GM18951 (cell line): ENCODE data around the gene VSIG2.

Experiments used
- POLR2A ChIP-seq: IDR thresholded peaks from 4 replicates; pipeline ENCODE4 v1.6.1; 2011; ENCODE audit warnings: mild to moderate bottlenecking; ENCODE audit not compliant: insufficient read length, insufficient read depth; ENCODE audit errors: extremely low read depth
- in situ Hi-C: fragments of 300-500 bp; cut with MboI; formaldehyde crosslinking; loops from one replicate; pipeline ENCODE4 v1.12.0; 2022; ENCODE audit warnings: low sequenced_read_pairs, mixed read lengths, inconsistent platforms; ENCODE audit not compliant: unreplicated experiment

VSIG2 gene

DNA sequence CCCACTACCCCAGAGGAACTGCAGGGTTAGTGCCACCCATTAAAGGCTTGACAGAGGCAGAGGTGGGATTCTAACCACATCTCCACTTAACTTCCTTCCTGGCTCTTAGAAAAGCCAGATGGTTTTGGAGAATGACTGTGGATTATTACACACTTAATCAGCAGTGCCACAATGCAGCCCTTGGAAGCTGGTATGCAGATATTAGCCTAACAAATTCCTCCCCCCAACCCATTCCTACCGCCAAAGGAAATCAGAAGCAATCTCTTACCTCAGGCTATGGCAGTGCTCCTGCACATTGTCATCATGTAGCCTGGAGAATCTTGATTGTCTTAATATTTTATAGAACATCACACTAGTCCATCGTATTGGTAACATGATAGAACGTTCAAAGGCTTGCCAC is 35.5 kb downstream of the VSIG2 start:
- in situ Hi-C loops, result no loop called here
- TF ChIP-seq POLR2A, result no peak

DNA sequence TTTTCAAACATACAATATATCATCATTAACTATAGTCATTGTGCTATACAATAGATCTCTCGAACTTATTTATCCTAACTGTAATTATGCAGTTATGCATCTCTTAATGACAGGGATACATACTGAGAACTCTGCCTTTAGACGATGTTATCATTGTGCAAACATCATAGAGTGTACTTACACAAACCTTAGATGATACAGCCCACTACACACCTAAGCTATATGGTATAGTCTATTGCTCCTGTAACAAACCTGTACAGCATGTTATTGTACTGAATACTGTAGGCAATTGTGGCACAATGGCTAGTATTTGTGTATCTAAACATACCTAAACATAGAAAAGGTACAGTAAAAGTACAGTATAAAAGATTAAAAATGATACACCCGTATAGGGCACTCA is 39.7 kb downstream of the VSIG2 start:
- in situ Hi-C loops, result no loop called here
- no peak for TF ChIP-seq POLR2A

DNA sequence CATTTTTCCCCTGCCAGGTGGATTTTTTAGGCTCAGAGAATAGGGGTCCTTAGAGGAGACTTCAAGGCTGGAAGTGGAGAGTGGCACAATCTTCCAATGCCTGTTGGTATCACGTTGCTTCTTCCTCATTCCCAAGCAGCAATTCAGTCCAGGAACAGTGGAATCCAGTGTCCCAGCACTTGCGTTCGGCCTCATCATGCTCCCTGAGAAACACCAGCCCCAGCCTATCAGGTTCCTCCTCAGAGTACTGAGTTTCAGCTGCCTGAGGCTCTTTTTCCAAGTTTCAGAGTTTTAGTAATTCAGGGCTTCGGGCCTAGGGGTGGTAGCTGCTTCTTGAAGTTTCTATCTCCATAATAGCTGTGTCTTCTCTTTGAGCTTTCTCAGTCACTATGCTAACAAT is 44.2 kb downstream of the VSIG2 start:
- TF ChIP-seq POLR2A, result no peak

DNA sequence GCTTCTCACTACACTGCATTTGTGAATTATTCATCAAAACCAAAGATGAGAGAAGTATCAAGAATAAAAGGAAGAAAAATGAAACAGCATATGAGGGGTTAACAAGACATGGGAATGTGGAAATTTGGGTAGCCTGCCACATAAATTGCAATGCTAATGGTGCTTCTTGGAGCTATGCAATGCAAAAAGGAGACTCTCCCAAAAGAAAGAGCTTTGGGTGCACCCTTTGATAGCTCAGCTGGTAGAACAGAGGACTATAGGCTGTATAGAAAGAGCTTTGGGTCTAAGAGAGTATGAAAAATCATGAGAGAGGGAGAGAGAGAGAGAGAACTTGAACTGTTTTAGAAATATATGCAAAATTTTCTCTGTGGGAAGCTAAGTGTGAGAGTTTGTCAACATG is 52.0 kb downstream of the VSIG2 start:
- in situ Hi-C loops, result no loop called here
- no peak for TF ChIP-seq POLR2A

More for the DNA sequence above, 44.2 kb downstream of the VSIG2 start:
- in situ Hi-C loops, result no loop called here

DNA sequence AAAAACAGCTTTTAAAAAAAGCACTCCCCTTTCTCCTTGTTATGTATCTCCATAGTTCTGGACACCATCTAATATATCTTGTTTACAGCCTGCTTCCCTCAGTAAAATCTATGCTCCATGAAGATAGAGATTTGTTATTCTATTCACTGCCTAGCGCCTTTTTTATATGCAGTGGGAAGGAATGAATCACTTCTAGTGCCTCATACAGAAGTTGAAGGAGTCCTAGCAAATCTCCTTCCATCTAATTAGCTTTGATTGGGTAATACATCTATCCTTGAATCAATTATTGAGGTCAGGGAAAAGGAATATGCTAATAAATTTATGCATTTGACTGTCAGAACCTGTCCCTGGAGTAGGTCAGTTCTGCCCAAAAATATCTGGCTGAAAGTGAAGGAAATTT is 52.5 kb downstream of the VSIG2 start:
- TF ChIP-seq POLR2A, result no peak
- in situ Hi-C loops, result no loop called here
